H1 (cell line): Measurements from ENCODE around the gene PRIMA1. TPM values are rescaled to one million over a fixed set of nuclear protein-coding genes. Genes with fewer than 3 reads are reported as not detected.

Source experiments
- CTCF ChIA-PET: fragments of 300-600 bp; sonication (Branson Sonifier 250); formaldehyde crosslinking; loops from one replicate; lab custom pipeline; 2021; ENCODE audit not compliant: partially characterized antibody; lab: Charles Lee
- POLR2A ChIA-PET: fragments of 300-600 bp; sonication (Branson Sonifier 250); formaldehyde crosslinking; loops from one replicate; lab custom pipeline; 2021; ENCODE audit warnings: inconsistent platforms; ENCODE audit not compliant: partially characterized antibody; lab: Charles Lee
- DNase-seq, 2 experiments: peaks; one replicate each; pipeline versions ENCODE4 v3.0.0 to v3.0.0-alpha.2; 2010 to 2022; ENCODE audit warnings: low spot score in 2 of 2, low read depth in 1 of 2, mixed read lengths in 1 of 2
- FAIRE-seq: peaks from 2 replicates; lab custom pipeline; 2011; peaks lifted over from hg19 to GRCh38; lab: Jason Lieb, UNC
- H2AFZ ChIP-seq: 2 replicates; pipeline ENCODE4 v1.8.1; 2012; ENCODE audit warnings: low read length, inconsistent platforms
- H2AK5ac ChIP-seq: 2 replicates; pipeline ENCODE4 v1.6.1; 2013; ENCODE audit warnings: low read depth, low read length
- H2BK120ac ChIP-seq: replicated peaks from 2 replicates; pipeline ENCODE3; 2013; ENCODE audit warnings: low read depth, low read length, inconsistent platforms
- H2BK12ac ChIP-seq: 2 replicates; pipeline ENCODE4 v1.6.1; 2013; ENCODE audit warnings: low read depth, low read length
- H2BK15ac ChIP-seq: 2 replicates; pipeline ENCODE4 v1.6.1; 2013; ENCODE audit warnings: low read length
- H2BK20ac ChIP-seq: 2 replicates; pipeline ENCODE4 v1.6.1; 2013; ENCODE audit warnings: low read length
- H2BK5ac ChIP-seq: 2 replicates; pipeline ENCODE4 v1.6.1; 2013; ENCODE audit warnings: low read depth, low read length
- H3K14ac ChIP-seq: 2 replicates; pipeline ENCODE4 v1.6.1; 2013; ENCODE audit warnings: inconsistent platforms; ENCODE audit not compliant: insufficient read length
- H3K18ac ChIP-seq: 2 replicates; pipeline ENCODE4 v1.6.1; 2013; ENCODE audit warnings: low read length; ENCODE audit errors: extremely low read depth
- H3K23ac ChIP-seq: 2 replicates; pipeline ENCODE4 v1.6.1; 2013; ENCODE audit warnings: inconsistent platforms; ENCODE audit not compliant: insufficient read length
- H3K23me2 ChIP-seq: 2 replicates; pipeline ENCODE4 v1.6.1; 2013; ENCODE audit warnings: low read depth, low read length
- H3K27ac ChIP-seq: 2 replicates; pipeline ENCODE4 v1.6.1; 2011; ENCODE audit warnings: low read depth, low read length, inconsistent platforms
- H3K27me3 ChIP-seq, 4 experiments: replicated peaks in 1 of 4; 1 replicate in 1 of 4; 2 replicates in 3 of 4; pipeline versions ENCODE4 v1.6.1 to v1.8.1; 2011 to 2013; ENCODE audit warnings: low read length in 3 of 4, mild to moderate bottlenecking in 3 of 4, inconsistent platforms in 2 of 4, mixed read lengths in 2 of 4, moderate library complexity in 1 of 4; ENCODE audit not compliant: control insufficient read depth in 3 of 4, insufficient read depth in 3 of 4; ENCODE audit errors: extremely low read depth in 1 of 4
- H3K36me3 ChIP-seq, 4 experiments: 2 replicates each; pipeline versions ENCODE4 v1.6.1 to v1.8.1; 2011 to 2013; ENCODE audit warnings: mild to moderate bottlenecking in 4 of 4, low read length in 3 of 4, moderate library complexity in 2 of 4, control low read depth in 1 of 4, inconsistent platforms in 1 of 4; ENCODE audit not compliant: insufficient read depth in 4 of 4, control insufficient read depth in 2 of 4
- H3K4ac ChIP-seq: replicated peaks from 2 replicates; pipeline ENCODE3; 2013; ENCODE audit warnings: low read length, low read depth, mixed read lengths, inconsistent platforms; ENCODE audit not compliant: insufficient read length
- H3K4me1 ChIP-seq, 4 experiments: replicated peaks in 1 of 4; 1 replicate in 1 of 4; 2 replicates in 3 of 4; pipeline versions ENCODE4 v1.6.1 to v1.8.1; 2011 to 2013; ENCODE audit warnings: low read length in 3 of 4, inconsistent platforms in 2 of 4, mixed read lengths in 1 of 4; ENCODE audit not compliant: insufficient read depth in 4 of 4, control insufficient read depth in 3 of 4
- H3K4me2 ChIP-seq, 2 experiments: 2 replicates each; pipeline versions ENCODE4 v1.6.1 to v1.8.1; 2011 to 2013; ENCODE audit warnings: low read depth in 2 of 2, low read length in 2 of 2, control low read depth in 1 of 2, inconsistent platforms in 1 of 2, mild to moderate bottlenecking in 1 of 2; ENCODE audit not compliant: insufficient read depth in 1 of 2
- H3K4me3 ChIP-seq, 4 experiments: fragments of 200-600, 300-600 bp in 1 of 4; sonication (generic), shearing (Covaris generic), sonication (Bioruptor Twin) in 1 of 4; 2 replicates each; pipeline versions ENCODE4 v1.5.1 to v1.8.1; 2011 to 2016; ENCODE audit warnings: low read length in 4 of 4, low read depth in 3 of 4, control low read depth in 2 of 4, inconsistent platforms in 2 of 4, mild to moderate bottlenecking in 2 of 4, mixed read lengths in 1 of 4, moderate library complexity in 1 of 4; ENCODE audit not compliant: insufficient read depth in 2 of 4; ENCODE audit errors: extremely low read depth in 1 of 4
- H3K56ac ChIP-seq: replicated peaks from 2 replicates; pipeline ENCODE3; 2013; ENCODE audit warnings: low read depth, mild to moderate bottlenecking, mixed read lengths, low read length, inconsistent platforms; ENCODE audit not compliant: insufficient read length
- H3K79me1 ChIP-seq: 2 replicates; pipeline ENCODE4 v1.6.1; 2013; ENCODE audit warnings: low read depth, low read length, control low read depth
- H3K79me2 ChIP-seq, 2 experiments: 2 replicates each; pipeline versions ENCODE4 v1.6.1 to v1.8.1; 2012 to 2013; ENCODE audit warnings: low read length in 2 of 2, mild to moderate bottlenecking in 2 of 2, inconsistent platforms in 1 of 2; ENCODE audit not compliant: insufficient read depth in 2 of 2, control insufficient read depth in 1 of 2
- H3K9ac ChIP-seq, 4 experiments: replicated peaks in 1 of 4; 1 replicate in 1 of 4; 2 replicates in 3 of 4; pipeline versions ENCODE4 v1.6.1 to v1.8.1; 2011 to 2013; ENCODE audit warnings: low read depth in 3 of 4, low read length in 3 of 4, control low read depth in 2 of 4, mild to moderate bottlenecking in 2 of 4, moderate library complexity in 2 of 4, inconsistent platforms in 1 of 4; ENCODE audit errors: extremely low read depth in 1 of 4
- H3K9me3 ChIP-seq, 2 experiments: 2 replicates each; pipeline versions ENCODE4 v1.6.1 to v1.8.1; 2012 to 2013; ENCODE audit warnings: mild to moderate bottlenecking in 2 of 2, moderate library complexity in 2 of 2, control low read depth in 1 of 2, inconsistent platforms in 1 of 2, low read depth in 1 of 2, low read length in 1 of 2, mixed read lengths in 1 of 2; ENCODE audit not compliant: insufficient read depth in 2 of 2
- H4K20me1 ChIP-seq, 2 experiments: replicated peaks in 1 of 2; 2 replicates each; pipeline versions ENCODE3 to v1.8.1; 2011 to 2013; ENCODE audit warnings: inconsistent platforms in 2 of 2, low read length in 2 of 2, mild to moderate bottlenecking in 1 of 2; ENCODE audit not compliant: insufficient read depth in 2 of 2, control insufficient read depth in 1 of 2
- H4K5ac ChIP-seq: 2 replicates; pipeline ENCODE4 v1.6.1; 2013; ENCODE audit warnings: low read length, low read depth, mixed read lengths, inconsistent platforms; ENCODE audit not compliant: insufficient read length
- H4K8ac ChIP-seq: 2 replicates; pipeline ENCODE4 v1.8.0; 2013; ENCODE audit warnings: mild to moderate bottlenecking, moderate library complexity, low read length, inconsistent platforms; ENCODE audit not compliant: insufficient read depth; ENCODE audit errors: extremely low read depth
- H4K91ac ChIP-seq: replicated peaks from 2 replicates; pipeline ENCODE3; 2013; ENCODE audit warnings: low read length, mixed read lengths, inconsistent platforms; ENCODE audit not compliant: insufficient read length
- BACH1 ChIP-seq: IDR thresholded peaks from 2 replicates; pipeline ENCODE4 v1.6.1; 2012; ENCODE audit warnings: low read length, improper control_type of control experiment
- CBX8 ChIP-seq: fragments of 300-800, 300-1000 bp; sonication (generic); IDR thresholded peaks from 2 replicates; pipeline ENCODE4 v1.7.1; 2016; ENCODE audit warnings: low read depth, low read length, borderline replicate concordance
- GTF2F1 ChIP-seq: IDR thresholded peaks from 2 replicates; pipeline ENCODE4 v1.6.1; 2012; ENCODE audit warnings: low read depth, low read length, improper control_type of control experiment, borderline replicate concordance
- HDAC2 ChIP-seq, 2 experiments: fragments of 300-600 bp in 1 of 2; sonication (generic) in 1 of 2; IDR thresholded peaks; 2 replicates each; pipeline ENCODE4 v1.6.1; 2011 to 2012; ENCODE audit warnings: low read depth in 2 of 2, low read length in 2 of 2, mild to moderate bottlenecking in 2 of 2, moderate library complexity in 2 of 2, borderline replicate concordance in 1 of 2, inconsistent platforms in 1 of 2
- HDAC6 ChIP-seq: IDR thresholded peaks from one replicate; pipeline ENCODE4 v1.7.1; 2012; ENCODE audit warnings: low read depth, mild to moderate bottlenecking, inconsistent platforms, low read length, moderate library complexity
- JUND ChIP-seq: IDR thresholded peaks from 2 replicates; pipeline ENCODE4 v1.6.1; 2011; ENCODE audit warnings: mild to moderate bottlenecking, improper control_type of control experiment, low read length
- KDM1A ChIP-seq: fragments of 200-600, 300-600 bp; sonication (generic); IDR thresholded peaks from 2 replicates; pipeline ENCODE4 v1.7.1; 2016; ENCODE audit warnings: mild to moderate bottlenecking, low read length, borderline replicate concordance
- POLR2A ChIP-seq, 2 experiments: IDR thresholded peaks; 1 replicate in 1 of 2; 2 replicates in 1 of 2; pipeline ENCODE4 v1.6.1; 2011; ENCODE audit warnings: low read depth in 2 of 2, low read length in 2 of 2, mild to moderate bottlenecking in 2 of 2; ENCODE audit errors: control extremely low read depth in 1 of 2
- RNF2 ChIP-seq: fragments of 200-900, 300-1000 bp; sonication (generic); IDR thresholded peaks from 2 replicates; pipeline ENCODE4 v1.7.1; 2016; ENCODE audit warnings: borderline replicate concordance, low read depth, mild to moderate bottlenecking, antibody characterized with exemption, low read length; ENCODE audit not compliant: poor library complexity, severe bottlenecking; ENCODE audit errors: missing control alignments
- SIRT6 ChIP-seq: IDR thresholded peaks from one replicate; pipeline ENCODE4 v1.7.1; 2012; ENCODE audit warnings: low read length, inconsistent platforms
- ZNF274 ChIP-seq: IDR thresholded peaks from 2 replicates; pipeline ENCODE4 v1.7.0; 2012; ENCODE audit warnings: low read length, borderline replicate concordance; ENCODE audit errors: extremely low read depth
- WGBS, 2 experiments: shearing (Covaris generic) in 1 of 2; methylation state at CpG; one replicate each; pipeline versions ENCODE4 v1.1.6 to v1.1.7; 2013 to 2015; ENCODE audit warnings: low lambda C conversion rate in 2 of 2, mixed read lengths in 2 of 2, inconsistent platforms in 1 of 2, low coverage in 1 of 2, missing lambda C conversion rate in 1 of 2; ENCODE audit not compliant: insufficient replicate concordance in 2 of 2, insufficient coverage in 1 of 2, insufficient read length in 1 of 2; ENCODE audit errors: extremely low coverage in 1 of 2, missing lambda C conversion rate in 1 of 2; 5-methylcytosine and 5-hydroxymethylcytosine counted together
- polyA plus RNA-seq, 7 experiments: library from polyadenylated mRNA; depleted of rRNA in 3 of 7; stranded (reverse) in 5 of 7; unstranded in 2 of 7; fragments of >200 nt in 5 of 7; fragments of 200-250 nt in 2 of 7; gene quantifications; 1 replicate in 5 of 7; 2 replicates in 1 of 7; 4 replicates in 1 of 7; pipeline versions ENCODE4 v1.2.1 to v1.2.3, GENCODE V29; 2011 to 2013; ENCODE audit warnings: missing spikeins in 2 of 7, mixed read lengths in 2 of 7
- total RNA-seq: library from RNA; stranded (reverse); fragmentation: NEBNext Ultra II Directional; extraction: Animal tissue kit (Norgen Biotek cat#: 25700); gene quantifications from 2 replicates; pipeline ENCODE4 v1.2.1, GENCODE V29; 2021

Gene PRIMA1
- total and polyA plus RNA-seq, 2 of the 8 experiments (the other 6 are each of a cell fraction or from before 2014, with no cell fraction given) = 2.8 to 4.5 TPM

GRCh38 chr14:93787465-93788292 is 606 bp downstream of the PRIMA1 start:
- H3K27ac ChIP-seq = no peak overlapping the region
- peak overlapping the region; percentile 97 for H3K4me2 ChIP-seq
- H3K9ac ChIP-seq = no peak overlapping the region
- peak overlapping the region; percentile 65 to 77 (median 70) for H3K4me3 ChIP-seq
- peak overlapping the region; percentile 93 for H3K18ac ChIP-seq
- H3K36me3 ChIP-seq = no peaks in the 10 kb centered on the region
- H4K8ac ChIP-seq = peak overlapping the region; percentile 72; the same call in 1 of the 2 replicates
- H2BK15ac ChIP-seq = peak overlapping the region; percentile 88; the same call in 1 of the 2 replicates
- peaks cover 4 to 30% (median 23%) of the 10 kb centered on the region in 4 experiments for H3K27me3 ChIP-seq
- peak overlapping the region; percentile 23 for H3K56ac ChIP-seq
- no peaks in the 10 kb centered on the region for H3K9me3 ChIP-seq
- H2BK120ac ChIP-seq = no peak overlapping the region
- H2AFZ ChIP-seq = peak overlapping the region; percentile 72
- peaks cover 13% of the 10 kb centered on the region; the same call in 1 of the 2 replicates for H3K23me2 ChIP-seq
- H3K23ac ChIP-seq = no peak overlapping the region
- DNase-seq (no peak), FAIRE-seq (no peak)
- peak overlapping the region; percentile 52; the same call in 1 of the 2 replicates for H2BK5ac ChIP-seq
- H4K20me1 ChIP-seq = peaks cover 2 to 6% of the 10 kb centered on the region in 2 experiments
- peaks cover 0 to 19% (median 7%) of the 10 kb centered on the region in 4 experiments; a peak in 4 of 7 replicates for H3K4me1 ChIP-seq
- H4K91ac ChIP-seq = peak overlapping the region; percentile 9
- WGBS, 2 experiments = 5% methylated on average over 44 of the region's 52 CpGs; no CpG with 5 or more reads in 1 of the 2 experiments
- H3K79me2 ChIP-seq = no peaks in the 10 kb centered on the region
- no peak overlapping the region for H3K4ac ChIP-seq
- H2BK20ac ChIP-seq = no peak overlapping the region
- POLR2A ChIA-PET = interaction anchor here (0.9 to 2.0 kb wide), 6 partner anchors 9 to 108 kb away, joined by 3 to 6 read pairs (median 4); no protein-coding TSS in a partner anchor
- no peak overlapping the region for H4K5ac ChIP-seq
- H2AK5ac ChIP-seq = no peak overlapping the region
- no peak overlapping the region for H3K14ac ChIP-seq
- peak overlapping the region; percentile 50; the same call in 1 of the 2 replicates for H2BK12ac ChIP-seq
- CTCF ChIA-PET = interaction anchor here (0.9 to 3.9 kb wide), 15 partner anchors 10 to 152 kb away, joined by 3 to 20 read pairs (median 4); no protein-coding TSS in a partner anchor
- H3K79me1 ChIP-seq = no peaks in the 10 kb centered on the region
- 0 out of 2 replicates have a peak, but pooled peaks have one; percentile 27 for TF ChIP-seq KDM1A
- TF ChIP-seq CBX8 = no peak
- TF ChIP-seq BACH1 = peak; percentile 5; the same call in 1 of the 2 replicates
- no peak for TF ChIP-seq SIRT6
- no peak for TF ChIP-seq GTF2F1
- TF ChIP-seq RNF2 = no peak
- TF ChIP-seq ZNF274 = no peak
- TF ChIP-seq HDAC6 = no peak
- no peak for TF ChIP-seq JUND
- peak in 1 of 2 experiments; percentile 20; a peak in 1 of 4 replicates for TF ChIP-seq HDAC2 (IDR thresholded peaks at IDR 0.05; ENCODE audit: borderline replicate concordance in 1 of 2, low read depth in 2 of 2, low read length in 2 of 2)
- no peak for TF ChIP-seq POLR2A (IDR thresholded peaks at IDR 0.05; ENCODE audit: control extremely low read depth in 1 of 2, low read depth in 2 of 2, low read length in 2 of 2)
